Loucy (cell line): Measurements from ENCODE around the gene TRAPPC2B.

Experiments used
- CTCF ChIP-seq: fragments of 200-600 bp; sonication (generic); conservative IDR thresholded peaks from 2 replicates; pipeline ENCODE4 v1.5.1; 2014; ENCODE audit warnings: mild to moderate bottlenecking, antibody characterized with exemption, low read length
- EZH2phosphoT487 ChIP-seq: fragments of 200-600 bp; IDR thresholded peaks from 2 replicates; pipeline ENCODE4 v1.6.1; 2018; ENCODE audit warnings: antibody characterized with exemption, mild to moderate bottlenecking, moderate library complexity, borderline replicate concordance

- no peak for TF ChIP-seq CTCF
- no peak for TF ChIP-seq EZH2phosphoT487
Measured at GRCh38 chr19:57362997-57363687, at the start of gene TRAPPC2B, which contains the start of gene ZNF547.
